Hepatocyte (in vitro differentiated cells): ENCODE results near the gene ABR. TPM values are rescaled to one million over a fixed set of nuclear protein-coding genes. Genes with fewer than 3 reads are reported as not detected.

Source experiments
- DNase-seq: peaks from one replicate; pipeline ENCODE4 v3.0.0-alpha.2; 2016; ENCODE audit warnings: low spot score
- H2AFZ ChIP-seq: fragments of 200-600 bp; sonication (generic); 2 replicates; pipeline ENCODE4 v1.6.0; 2016; ENCODE audit warnings: antibody characterized with exemption, mild to moderate bottlenecking
- H3K27ac ChIP-seq: fragments of 200-600 bp; sonication (generic); 2 replicates; pipeline ENCODE4 v1.5.1; 2016; ENCODE audit warnings: mild to moderate bottlenecking
- H3K27me3 ChIP-seq: fragments of 200-600 bp; sonication (generic); 2 replicates; pipeline ENCODE4 v1.6.1; 2016
- H3K36me3 ChIP-seq: fragments of 200-600 bp; sonication (generic); replicated peaks from 2 replicates; pipeline ENCODE4 v1.5.1; 2016; ENCODE audit warnings: low read depth; ENCODE audit not compliant: insufficient read depth
- H3K4me1 ChIP-seq: fragments of 200-600 bp; sonication (generic); 2 replicates; pipeline ENCODE4 v1.5.1; 2016; ENCODE audit warnings: mild to moderate bottlenecking, moderate library complexity; ENCODE audit not compliant: insufficient read depth
- H3K4me2 ChIP-seq: fragments of 200-600 bp; sonication (generic); 2 replicates; pipeline ENCODE4 v1.6.0; 2016
- H3K4me3 ChIP-seq: fragments of 200-600 bp; sonication (generic); 2 replicates; pipeline ENCODE4 v1.5.1; 2016; ENCODE audit warnings: mild to moderate bottlenecking
- H3K79me2 ChIP-seq: fragments of 200-600 bp; sonication (generic); 2 replicates; pipeline ENCODE4 v1.6.0; 2017; ENCODE audit warnings: mild to moderate bottlenecking
- H3K9me2 ChIP-seq: fragments of 200-600 bp; sonication (generic); replicated peaks from 2 replicates; pipeline ENCODE4 v1.6.0; 2017; ENCODE audit warnings: mild to moderate bottlenecking; ENCODE audit not compliant: insufficient read depth
- H3K9me3 ChIP-seq: fragments of 200-600 bp; sonication (generic); 2 replicates; pipeline ENCODE4 v1.5.1; 2016; ENCODE audit warnings: low read depth, mild to moderate bottlenecking
- H4K20me1 ChIP-seq: fragments of 200-600 bp; sonication (generic); 2 replicates; pipeline ENCODE4 v1.6.0; 2016; ENCODE audit warnings: mild to moderate bottlenecking; ENCODE audit not compliant: insufficient read depth, poor library complexity, severe bottlenecking
- EZH2 ChIP-seq: fragments of 200-600 bp; sonication (generic); IDR thresholded peaks from 2 replicates; pipeline ENCODE4 v1.6.1; 2016; ENCODE audit warnings: antibody characterized with exemption, mild to moderate bottlenecking, borderline replicate concordance
- EZH2phosphoT487 ChIP-seq: fragments of 200-600 bp; sonication (generic); IDR thresholded peaks from one replicate; pipeline ENCODE4 v1.6.1; 2018; ENCODE audit warnings: antibody characterized with exemption, mild to moderate bottlenecking, low read depth, moderate library complexity; ENCODE audit not compliant: unreplicated experiment, severe bottlenecking
- WGBS: methylation state at CpG from one replicate; pipeline ENCODE4 v1.1.6; 2016; ENCODE audit warnings: low lambda C conversion rate; ENCODE audit errors: missing lambda C conversion rate; 5-methylcytosine and 5-hydroxymethylcytosine counted together
- polyA plus RNA-seq: library from polyadenylated mRNA; unstranded; fragments of >200 nt; fragmentation: Nextera tagmentation; extraction: Ambion mirVana; gene quantifications from 2 replicates; pipeline ENCODE4 v1.2.1, GENCODE V29; 2016
- total RNA-seq: library from RNA; depleted of rRNA; stranded (reverse); fragments of >200 nt; gene quantifications from 2 replicates; pipeline ENCODE4 v1.2.3, GENCODE V29; 2014
- TF ChIP-seq, protein P1 (sequence below): fragments of 200-600 bp; sonication (generic); IDR thresholded peaks from 2 replicates; pipeline ENCODE4 v1.5.1; 2016; ENCODE audit warnings: antibody characterized with exemption, mild to moderate bottlenecking; ENCODE audit not compliant: poor library complexity

Gene ABR
- total and polyA plus RNA-seq, 2 experiments from 2014 or later = 26.8 to 51.5 TPM

DNA sequence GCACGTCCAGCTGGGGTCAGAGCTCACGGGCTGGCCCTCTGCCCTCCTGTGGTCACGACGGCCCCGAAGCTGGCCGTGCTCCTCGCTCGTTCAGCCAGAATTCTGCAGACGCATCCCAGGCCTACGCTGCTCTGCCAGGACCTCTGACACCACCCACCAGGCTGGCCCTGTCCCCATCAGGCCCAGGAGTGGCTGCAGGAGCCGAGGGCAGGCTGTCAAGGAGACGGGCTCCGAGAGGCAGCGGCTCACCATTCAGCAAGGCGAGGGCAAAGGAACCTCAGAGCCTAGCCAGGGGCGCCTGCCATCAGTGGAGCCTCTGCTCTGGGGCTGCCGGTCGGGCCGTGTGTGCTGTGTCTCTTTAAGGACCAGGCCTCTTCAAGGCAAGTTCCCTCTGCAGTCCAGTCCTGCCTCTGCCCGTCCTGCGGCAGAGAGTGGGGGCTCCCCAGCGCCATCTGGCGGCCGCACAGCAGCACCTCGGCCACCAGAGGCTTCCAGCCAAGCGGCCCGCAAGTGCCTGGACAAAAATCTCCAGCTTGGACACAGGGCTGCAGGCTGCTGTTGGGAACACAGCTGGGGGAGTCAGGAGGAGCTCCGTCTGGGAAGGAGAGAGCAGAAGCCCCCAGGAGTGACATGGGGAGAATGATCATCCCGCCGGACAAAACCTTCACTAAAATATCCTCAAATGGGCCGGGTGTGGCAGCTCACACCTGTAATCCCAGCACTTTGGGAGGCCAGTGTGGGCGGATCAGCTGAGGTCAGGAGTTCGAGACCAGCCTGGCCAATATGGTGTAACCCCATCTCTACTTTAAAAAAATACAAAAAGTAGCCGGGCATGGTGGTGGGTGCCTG, 7.4 kb upstream of the ABR start:
- Histone ChIP-seq H2AFZ (peak overlapping the region; percentile 45), H3K4me2 (peak overlapping the region; percentile 57), H3K4me1 (no peaks in the 10 kb centered on the region), H3K27me3 (no peaks in the 10 kb centered on the region), H4K20me1 (no peaks in the 10 kb centered on the region), H3K4me3 (no peak overlapping the region), H3K9me2 (no peaks in the 10 kb centered on the region), H3K79me2 (no peaks in the 10 kb centered on the region), H3K9me3 (no peaks in the 10 kb centered on the region), H3K27ac (no peak overlapping the region), H3K36me3 (no peaks in the 10 kb centered on the region)
- TF ChIP-seq, protein P1, sequence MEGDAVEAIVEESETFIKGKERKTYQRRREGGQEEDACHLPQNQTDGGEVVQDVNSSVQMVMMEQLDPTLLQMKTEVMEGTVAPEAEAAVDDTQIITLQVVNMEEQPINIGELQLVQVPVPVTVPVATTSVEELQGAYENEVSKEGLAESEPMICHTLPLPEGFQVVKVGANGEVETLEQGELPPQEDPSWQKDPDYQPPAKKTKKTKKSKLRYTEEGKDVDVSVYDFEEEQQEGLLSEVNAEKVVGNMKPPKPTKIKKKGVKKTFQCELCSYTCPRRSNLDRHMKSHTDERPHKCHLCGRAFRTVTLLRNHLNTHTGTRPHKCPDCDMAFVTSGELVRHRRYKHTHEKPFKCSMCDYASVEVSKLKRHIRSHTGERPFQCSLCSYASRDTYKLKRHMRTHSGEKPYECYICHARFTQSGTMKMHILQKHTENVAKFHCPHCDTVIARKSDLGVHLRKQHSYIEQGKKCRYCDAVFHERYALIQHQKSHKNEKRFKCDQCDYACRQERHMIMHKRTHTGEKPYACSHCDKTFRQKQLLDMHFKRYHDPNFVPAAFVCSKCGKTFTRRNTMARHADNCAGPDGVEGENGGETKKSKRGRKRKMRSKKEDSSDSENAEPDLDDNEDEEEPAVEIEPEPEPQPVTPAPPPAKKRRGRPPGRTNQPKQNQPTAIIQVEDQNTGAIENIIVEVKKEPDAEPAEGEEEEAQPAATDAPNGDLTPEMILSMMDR = peak; percentile 98
- TF ChIP-seq EZH2phosphoT487 = no peak
- DNase-seq = peak; percentile 92
- WGBS = 45% methylated on average over 33 of the region's 34 CpGs

DNA sequence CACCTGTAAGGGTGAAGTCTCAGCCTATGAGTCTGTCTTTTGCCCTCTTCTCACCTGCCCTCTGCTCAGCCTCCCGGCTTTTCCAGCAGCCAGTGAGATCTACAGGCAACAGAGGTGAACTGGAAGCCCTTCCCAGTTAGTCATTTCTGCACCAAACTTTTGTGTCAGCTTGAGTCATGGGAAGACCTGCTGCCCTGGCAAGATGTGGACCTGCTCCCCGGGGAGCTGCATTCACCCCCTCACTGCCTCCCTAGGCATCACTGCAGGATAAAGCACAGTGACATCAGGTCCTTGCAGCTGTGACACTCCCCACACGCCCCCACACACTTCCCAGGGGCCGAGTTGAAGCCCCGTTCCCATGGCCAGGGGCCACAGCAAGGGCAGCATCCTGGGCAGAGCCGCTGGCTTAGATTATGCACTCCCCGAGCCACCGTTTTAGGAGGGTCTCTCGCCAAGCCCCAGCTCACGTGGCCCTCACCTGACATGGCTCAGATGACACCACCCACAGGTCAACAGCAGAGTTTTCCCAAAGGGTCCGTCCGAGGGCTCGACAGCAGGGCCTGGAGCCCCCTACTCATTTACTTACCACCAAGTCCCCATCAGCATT, 6.5 kb upstream of the ABR start:
- Histone ChIP-seq H4K20me1 (no peaks in the 10 kb centered on the region), H3K27me3 (no peaks in the 10 kb centered on the region), H3K4me2 (no peak overlapping the region), H3K36me3 (no peaks in the 10 kb centered on the region), H3K9me2 (no peaks in the 10 kb centered on the region), H3K27ac (no peak overlapping the region), H3K79me2 (no peaks in the 10 kb centered on the region), H3K9me3 (no peaks in the 10 kb centered on the region), H2AFZ (no peak overlapping the region), H3K4me1 (no peaks in the 10 kb centered on the region), H3K4me3 (no peak overlapping the region)
- TF ChIP-seq, protein P1 = no peak
- TF ChIP-seq EZH2 = no peak
- TF ChIP-seq EZH2phosphoT487 = no peak
- no peak for DNase-seq
- 87% methylated on average over 13 of the region's 13 CpGs for WGBS

DNA sequence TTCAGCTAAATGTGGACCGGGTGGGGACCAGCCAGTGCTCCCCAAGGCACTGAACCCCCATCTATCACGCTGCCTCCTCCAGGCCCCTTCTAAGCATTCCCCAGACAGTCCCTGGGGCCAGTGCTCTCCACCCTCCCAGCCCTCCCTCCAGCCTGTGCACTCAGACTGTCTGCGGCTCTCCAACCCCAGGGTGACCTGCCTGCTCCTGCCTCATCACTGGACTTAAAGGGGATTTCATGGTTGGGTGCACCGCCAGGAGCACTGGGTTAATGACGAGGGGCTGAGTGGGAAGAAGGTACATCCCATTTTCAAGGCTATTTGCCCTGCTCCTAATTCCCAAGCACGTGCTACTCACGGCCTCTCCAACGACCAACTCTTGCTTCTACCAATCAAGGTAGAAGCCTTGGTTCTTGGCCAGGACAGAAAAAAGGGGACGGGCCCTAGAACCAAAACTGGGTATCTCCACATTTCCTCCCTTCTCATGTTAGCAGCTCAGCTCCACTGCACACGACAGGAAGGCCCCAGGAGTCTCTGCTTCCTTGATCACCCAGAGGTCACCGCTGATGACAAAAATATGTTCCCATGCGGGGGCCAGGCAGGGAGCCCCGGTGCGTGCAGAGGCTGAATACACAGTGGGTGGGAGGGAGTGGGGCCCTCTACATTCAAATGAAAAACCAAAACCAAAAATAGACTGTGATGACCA, 3.5 kb upstream of the ABR start:
- no peaks in the 10 kb centered on the region for H3K9me3 ChIP-seq
- no peak overlapping the region for H3K4me3 ChIP-seq
- no peak for DNase-seq
- no peaks in the 10 kb centered on the region for H4K20me1 ChIP-seq
- H3K4me2 ChIP-seq = no peak overlapping the region
- no peak overlapping the region for H3K27ac ChIP-seq
- H2AFZ ChIP-seq = no peak overlapping the region
- no peaks in the 10 kb centered on the region for H3K9me2 ChIP-seq
- peaks cover 3% of the 10 kb centered on the region for H3K79me2 ChIP-seq
- peaks cover 8% of the 10 kb centered on the region for H3K27me3 ChIP-seq
- WGBS = 76% methylated on average over 14 of the region's 14 CpGs
- H3K4me1 ChIP-seq = peaks cover 3% of the 10 kb centered on the region
- TF ChIP-seq, protein P1 = no peak
- no peak for TF ChIP-seq EZH2
- no peak for TF ChIP-seq EZH2phosphoT487
- no peaks in the 10 kb centered on the region for H3K36me3 ChIP-seq
